Neuron (in vitro differentiated cells): ENCODE data around the gene RGS7.

Source experiments
- H2AFZ ChIP-seq: one replicate; pipeline ENCODE4 v1.6.1; 2013; ENCODE audit warnings: low read depth, mild to moderate bottlenecking, inconsistent platforms, low read length, moderate library complexity
- H3K27me3 ChIP-seq: one replicate; pipeline ENCODE4 v1.6.1; 2013; ENCODE audit warnings: low read length; ENCODE audit not compliant: insufficient read depth
- H3K36me3 ChIP-seq: one replicate; pipeline ENCODE4 v1.6.1; 2013; ENCODE audit warnings: low read length; ENCODE audit not compliant: insufficient read depth
- H3K4me1 ChIP-seq: one replicate; pipeline ENCODE4 v1.6.1; 2013; ENCODE audit warnings: low read length; ENCODE audit not compliant: insufficient read depth
- H3K4me3 ChIP-seq: 2 replicates; pipeline ENCODE4 v1.5.1; 2013; ENCODE audit warnings: mild to moderate bottlenecking, low read length, moderate library complexity
- H3K9me3 ChIP-seq: one replicate; pipeline ENCODE4 v1.6.1; 2013; ENCODE audit warnings: low read length

The RGS7 gene

GRCh38 chr1:240821925-240822324 lies 535.1 kb downstream of the RGS7 start:
- Histone ChIP-seq H3K36me3 (no peaks in the 10 kb centered on the region), H2AFZ (no peak overlapping the region), H3K4me1 (no peaks in the 10 kb centered on the region), H3K27me3 (no peaks in the 10 kb centered on the region), H3K4me3 (no peak overlapping the region), H3K9me3 (no peaks in the 10 kb centered on the region)

- H3K4me3 ChIP-seq: no peak overlapping the region
- no peaks in the 10 kb centered on the region for H3K9me3 ChIP-seq
- H3K36me3 ChIP-seq: no peaks in the 10 kb centered on the region
- H3K4me1 ChIP-seq: no peaks in the 10 kb centered on the region
- H3K27me3 ChIP-seq: no peaks in the 10 kb centered on the region
- no peak overlapping the region for H2AFZ ChIP-seq
Measured at GRCh38 chr1:240820816-240821215, 536.2 kb downstream of the RGS7 start.

GRCh38 chr1:240816472-240816871 lies 540.5 kb downstream of the RGS7 start:
- Histone ChIP-seq H3K27me3 (no peaks in the 10 kb centered on the region), H3K4me1 (peaks cover 18% of the 10 kb centered on the region), H2AFZ (no peak overlapping the region), H3K36me3 (no peaks in the 10 kb centered on the region), H3K9me3 (no peaks in the 10 kb centered on the region), H3K4me3 (no peak overlapping the region)

- peaks cover 18% of the 10 kb centered on the region for H3K4me1 ChIP-seq
- H3K27me3 ChIP-seq: no peaks in the 10 kb centered on the region
- H3K9me3 ChIP-seq: no peaks in the 10 kb centered on the region
- no peaks in the 10 kb centered on the region for H3K36me3 ChIP-seq
- H2AFZ ChIP-seq: no peak overlapping the region
- H3K4me3 ChIP-seq: no peak overlapping the region
Measured at GRCh38 chr1:240813720-240814119, 543.3 kb downstream of the RGS7 start.

GRCh38 chr1:240811256-240811655 lies 545.7 kb downstream of the RGS7 start:
- Histone ChIP-seq H3K4me1 (peaks cover 18% of the 10 kb centered on the region), H2AFZ (no peak overlapping the region), H3K27me3 (no peaks in the 10 kb centered on the region), H3K36me3 (no peaks in the 10 kb centered on the region), H3K4me3 (no peak overlapping the region), H3K9me3 (no peaks in the 10 kb centered on the region)

GRCh38 chr1:240808381-240808780 lies 548.6 kb downstream of the RGS7 start:
- Histone ChIP-seq H3K4me1 (peaks cover 5% of the 10 kb centered on the region), H3K4me3 (no peak overlapping the region), H2AFZ (no peak overlapping the region), H3K9me3 (no peaks in the 10 kb centered on the region), H3K36me3 (no peaks in the 10 kb centered on the region), H3K27me3 (no peaks in the 10 kb centered on the region)

GRCh38 chr1:240806200-240806745 lies 550.7 kb downstream of the RGS7 start:
- Histone ChIP-seq H3K36me3 (no peaks in the 10 kb centered on the region), H3K27me3 (no peaks in the 10 kb centered on the region), H3K4me1 (no peaks in the 10 kb centered on the region), H3K9me3 (no peaks in the 10 kb centered on the region), H3K4me3 (no peak overlapping the region), H2AFZ (no peak overlapping the region)

GRCh38 chr1:240804475-240804874 lies 552.5 kb downstream of the RGS7 start:
- no peaks in the 10 kb centered on the region for H3K9me3 ChIP-seq
- no peak overlapping the region for H2AFZ ChIP-seq
- no peaks in the 10 kb centered on the region for H3K36me3 ChIP-seq
- H3K4me1 ChIP-seq: no peaks in the 10 kb centered on the region
- no peak overlapping the region for H3K4me3 ChIP-seq
- H3K27me3 ChIP-seq: no peaks in the 10 kb centered on the region

GRCh38 chr1:240803151-240803550 lies 553.9 kb downstream of the RGS7 start:
- no peaks in the 10 kb centered on the region for H3K4me1 ChIP-seq
- no peak overlapping the region for H2AFZ ChIP-seq
- no peaks in the 10 kb centered on the region for H3K27me3 ChIP-seq
- no peak overlapping the region for H3K4me3 ChIP-seq
- no peaks in the 10 kb centered on the region for H3K36me3 ChIP-seq
- no peaks in the 10 kb centered on the region for H3K9me3 ChIP-seq

- no peak overlapping the region for H2AFZ ChIP-seq
- H3K4me3 ChIP-seq: no peak overlapping the region
- no peaks in the 10 kb centered on the region for H3K4me1 ChIP-seq
- no peaks in the 10 kb centered on the region for H3K36me3 ChIP-seq
- no peaks in the 10 kb centered on the region for H3K9me3 ChIP-seq
- H3K27me3 ChIP-seq: no peaks in the 10 kb centered on the region
Measured at GRCh38 chr1:240802271-240802670, 554.7 kb downstream of the RGS7 start.

GRCh38 chr1:240801442-240801841 lies 555.6 kb downstream of the RGS7 start:
- no peak overlapping the region for H3K4me3 ChIP-seq
- H3K36me3 ChIP-seq: no peaks in the 10 kb centered on the region
- no peak overlapping the region for H2AFZ ChIP-seq
- H3K4me1 ChIP-seq: no peaks in the 10 kb centered on the region
- H3K9me3 ChIP-seq: no peaks in the 10 kb centered on the region
- H3K27me3 ChIP-seq: no peaks in the 10 kb centered on the region

GRCh38 chr1:240800291-240800690 lies 556.7 kb downstream of the RGS7 start:
- Histone ChIP-seq H3K27me3 (no peaks in the 10 kb centered on the region), H3K9me3 (no peaks in the 10 kb centered on the region), H3K36me3 (no peaks in the 10 kb centered on the region), H3K4me1 (no peaks in the 10 kb centered on the region), H3K4me3 (no peak overlapping the region), H2AFZ (no peak overlapping the region)

- no peaks in the 10 kb centered on the region for H3K27me3 ChIP-seq
- no peaks in the 10 kb centered on the region for H3K4me1 ChIP-seq
- no peak overlapping the region for H2AFZ ChIP-seq
- H3K4me3 ChIP-seq: no peak overlapping the region
- H3K36me3 ChIP-seq: no peaks in the 10 kb centered on the region
- H3K9me3 ChIP-seq: no peaks in the 10 kb centered on the region
Measured at GRCh38 chr1:240797050-240797449, 560.0 kb downstream of the RGS7 start.

GRCh38 chr1:240794046-240794843 lies 562.8 kb downstream of the RGS7 start:
- Histone ChIP-seq H3K36me3 (no peaks in the 10 kb centered on the region), H3K4me3 (no peak overlapping the region), H3K4me1 (no peaks in the 10 kb centered on the region), H2AFZ (no peak overlapping the region), H3K27me3 (no peaks in the 10 kb centered on the region), H3K9me3 (no peaks in the 10 kb centered on the region)
